Stimulated activated naive CD4-positive, alpha-beta T cell (primary cell): ENCODE results near the gene LINC01488.

Experiments
- DNase-seq, 6 experiments: peaks; one replicate each; lab custom pipeline; 2025; lab: John Stamatoyannopoulos, UW

Gene LINC01488

GRCh38 chr11:69530278-69531070, 49.0 kb downstream of the LINC01488 start:
- no peak for DNase-seq

DNA sequence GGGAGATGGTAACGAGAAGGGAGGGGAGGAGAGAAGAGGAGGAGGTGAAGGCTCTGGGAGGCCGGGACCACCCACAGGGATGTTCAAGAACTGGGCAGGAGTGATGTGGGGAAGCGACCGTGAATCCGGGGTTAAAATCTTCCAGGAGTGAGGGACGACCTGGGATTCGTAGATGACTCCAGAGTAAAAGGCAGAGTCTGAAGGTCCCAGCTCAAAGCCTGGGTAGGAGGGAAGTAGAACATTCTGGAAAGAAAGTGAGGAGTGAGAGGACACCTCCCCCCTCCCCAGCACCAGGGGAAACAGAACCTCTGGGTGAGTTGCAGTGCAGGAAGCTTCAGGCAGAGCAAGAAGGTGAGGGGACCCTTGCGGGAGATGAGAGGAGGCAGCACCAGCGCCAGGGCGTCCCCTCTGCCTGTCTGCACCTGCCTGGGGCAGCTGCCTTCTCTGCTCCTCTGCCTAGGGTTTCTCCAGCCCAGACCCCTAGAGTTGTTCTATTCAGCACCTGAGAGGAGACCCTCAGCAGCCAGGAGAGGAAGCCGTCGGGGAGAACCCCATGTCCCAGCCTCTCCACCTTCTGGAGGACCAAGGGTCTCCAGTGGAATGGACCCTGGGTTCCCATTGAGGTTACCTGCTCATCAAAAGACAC, 49.7 kb downstream of the LINC01488 start:
- no peak for DNase-seq

GRCh38 chr11:69531717-69532088, 50.2 kb downstream of the LINC01488 start:
- no peak for DNase-seq

GRCh38 chr11:69533296-69534165, 52.1 kb downstream of the LINC01488 start:
- DNase-seq = no peak

- no peak for DNase-seq
These were observed 52.7 kb downstream of the LINC01488 start for GRCh38 chr11:69534166-69534530.

GRCh38 chr11:69535908-69536307, 54.4 kb downstream of the LINC01488 start:
- DNase-seq = no peak

DNA sequence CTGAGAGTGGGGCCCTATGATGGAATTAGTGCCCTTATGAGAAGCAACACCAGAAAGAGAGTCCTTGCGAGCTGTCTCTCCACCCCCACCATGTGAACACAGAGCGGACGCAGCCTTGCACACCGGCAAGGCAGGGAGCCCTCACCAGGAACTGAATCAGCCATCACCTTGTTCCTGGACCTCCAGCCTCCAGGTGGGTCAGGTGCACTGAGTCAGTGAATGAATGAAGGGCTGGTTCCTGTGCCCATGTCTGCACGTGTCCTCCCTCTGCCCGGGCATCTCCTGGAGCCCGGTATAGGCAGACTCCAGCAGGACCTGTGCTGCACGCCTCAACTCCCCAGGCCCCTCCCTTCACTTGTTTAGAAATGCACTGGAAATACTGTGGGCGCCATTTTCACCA, 54.9 kb downstream of the LINC01488 start:
- no peak for DNase-seq

DNA sequence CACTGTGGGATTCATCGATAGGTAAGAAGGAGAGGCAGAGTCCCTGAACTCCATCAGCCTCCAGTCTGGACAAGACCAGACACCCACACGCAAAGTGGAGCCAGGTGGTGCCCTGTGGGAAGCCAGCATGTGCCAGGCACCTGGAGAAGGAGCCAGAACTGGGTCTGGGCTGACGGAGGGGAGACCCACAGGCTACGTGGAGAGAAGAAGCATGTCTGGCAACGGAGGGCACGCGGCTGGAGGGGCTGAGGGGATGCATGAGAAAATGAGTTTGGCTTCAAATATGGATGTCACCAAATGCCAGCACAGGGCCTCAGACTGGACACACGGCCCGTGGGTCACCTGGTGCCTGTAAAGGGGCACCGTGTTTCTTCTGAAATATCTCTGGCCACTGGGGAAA, 55.7 kb downstream of the LINC01488 start:
- no peak for DNase-seq

- DNase-seq = no peak
These were observed 56.6 kb downstream of the LINC01488 start for GRCh38 chr11:69537855-69538640.

DNA sequence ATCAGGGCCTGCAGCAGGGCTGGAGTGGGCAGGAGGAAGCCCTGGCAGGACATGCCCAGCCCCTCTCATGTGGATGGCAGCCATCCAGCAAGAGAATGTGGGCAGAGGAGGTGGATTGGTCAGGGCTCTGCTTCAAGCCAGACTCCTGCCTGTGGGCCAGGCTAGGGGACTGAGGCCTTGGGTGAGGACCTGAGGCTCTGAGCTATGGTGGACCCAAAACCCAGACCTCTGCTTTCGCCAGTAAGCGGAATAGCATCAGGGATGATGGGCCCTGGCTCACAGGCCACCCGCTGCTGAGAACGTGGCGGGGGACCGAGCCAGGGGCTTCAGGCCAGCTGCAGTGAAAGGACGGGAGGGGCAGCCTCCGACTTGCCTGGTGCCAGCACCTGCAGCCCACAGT, 57.4 kb downstream of the LINC01488 start:
- DNase-seq = no peak

DNA sequence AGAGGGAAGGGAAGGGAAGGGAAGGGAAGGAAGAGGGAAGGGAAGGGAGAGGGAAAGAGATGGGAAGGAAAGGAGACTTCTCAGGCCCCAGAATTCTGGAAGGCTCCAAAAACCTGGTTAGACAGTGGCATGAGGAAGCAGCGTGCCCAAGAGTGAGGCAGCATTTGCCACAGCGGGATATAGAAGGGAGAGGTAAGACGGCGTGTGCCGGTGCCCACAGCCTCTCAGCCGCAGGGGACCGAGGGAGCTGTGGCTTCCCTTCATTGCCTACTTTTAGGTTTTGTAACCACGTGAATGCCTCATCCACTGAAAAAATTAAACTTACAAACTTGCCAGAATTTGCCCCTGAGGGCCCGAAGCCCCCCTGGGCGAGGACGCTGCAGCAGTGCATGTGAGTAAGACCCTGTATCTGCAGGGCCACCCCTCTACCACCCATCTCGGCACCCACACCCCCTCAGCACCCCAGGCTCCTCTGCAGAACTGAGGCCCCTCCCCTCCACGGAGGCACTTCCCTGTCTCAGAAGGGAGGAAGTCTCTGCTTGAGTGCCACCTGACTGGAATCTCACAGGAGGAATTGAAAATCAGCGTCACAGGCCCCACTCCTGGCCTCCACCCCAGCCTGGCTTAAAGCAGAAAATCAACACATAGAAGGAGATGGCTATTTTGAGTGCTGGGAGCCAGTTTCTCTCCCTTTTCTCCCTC, 58.1 kb downstream of the LINC01488 start:
- no peak for DNase-seq

- DNase-seq = no peak
These were observed 58.9 kb downstream of the LINC01488 start for GRCh38 chr11:69540118-69541000.

- no peak for DNase-seq
These were observed 59.5 kb downstream of the LINC01488 start for GRCh38 chr11:69541001-69541285.

DNA sequence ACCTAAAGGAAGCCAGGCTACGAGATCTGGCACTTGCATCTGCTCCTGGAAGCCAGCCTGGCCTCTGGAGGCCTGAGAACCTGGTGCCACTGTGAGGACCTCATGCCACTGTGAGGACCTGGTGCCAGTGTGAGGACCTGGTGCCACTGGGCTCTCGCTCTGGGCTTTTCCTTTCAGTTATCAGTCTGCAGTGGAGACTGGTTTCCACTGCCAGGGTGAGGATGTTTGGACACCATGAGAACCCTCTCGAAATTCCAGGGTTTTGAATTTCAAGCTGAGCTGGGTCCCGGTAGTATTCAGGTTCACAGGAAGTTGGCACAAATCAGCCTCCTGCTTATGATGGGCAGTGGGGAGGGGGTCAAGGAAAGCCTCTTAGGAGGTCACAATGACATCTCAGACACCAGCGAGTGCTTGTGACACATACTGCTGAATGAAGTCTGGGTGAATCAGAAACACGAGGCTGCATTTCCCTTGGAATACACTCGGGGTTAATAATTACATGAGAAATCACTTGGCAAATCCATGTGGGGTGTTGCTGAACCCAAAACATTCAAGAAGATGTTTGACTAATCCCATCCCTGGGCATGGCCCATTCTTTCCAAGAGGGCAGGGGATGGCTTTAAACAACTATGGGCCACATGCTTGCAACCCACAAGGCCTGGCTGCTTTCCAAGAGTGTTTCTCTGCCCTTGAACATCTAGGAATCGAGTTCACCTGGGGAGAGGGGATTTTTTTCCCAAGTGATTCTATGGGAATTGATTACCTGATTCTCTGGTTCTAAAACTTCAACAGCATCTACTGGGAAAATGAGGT, 60.2 kb downstream of the LINC01488 start:
- no peak for DNase-seq

DNA sequence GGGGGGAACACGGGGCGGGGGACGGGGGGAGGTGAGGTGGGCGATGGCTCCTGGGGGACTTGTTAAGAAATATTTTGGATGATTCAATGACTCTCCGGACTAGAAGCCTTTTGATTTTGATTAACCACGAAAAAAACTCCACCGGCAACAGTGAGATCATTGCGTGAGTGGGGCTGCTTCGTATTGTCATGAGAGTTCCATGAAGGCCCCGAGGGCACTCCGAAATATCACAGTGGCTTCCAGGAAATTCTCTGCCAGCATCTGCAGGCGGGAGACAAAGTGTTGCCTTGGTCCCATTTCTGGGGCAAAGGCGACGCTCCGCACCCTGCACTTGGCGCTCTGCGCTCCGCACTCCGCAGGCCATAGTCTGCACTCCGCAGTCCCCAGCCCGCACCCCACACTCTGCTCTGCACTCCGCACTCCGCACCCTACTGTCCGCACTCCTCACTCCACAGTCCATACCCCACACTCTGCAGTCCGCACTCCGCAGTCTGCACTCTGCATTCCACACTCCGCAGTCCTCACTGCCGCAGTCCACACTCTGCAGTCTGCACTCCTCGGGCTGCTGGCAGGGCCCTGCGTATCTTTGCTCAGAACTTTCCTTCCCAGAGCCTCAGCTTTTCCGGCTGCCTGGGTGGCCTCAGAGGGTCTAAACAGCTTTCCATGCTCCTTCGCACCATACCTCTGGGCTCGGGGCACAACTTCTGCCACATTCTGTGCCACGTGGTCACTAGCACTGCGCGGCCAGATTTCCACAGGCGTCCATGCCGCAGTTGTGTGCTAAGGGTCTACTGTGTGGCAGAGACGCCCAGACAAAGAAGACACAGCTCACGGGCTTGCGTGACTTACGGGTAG, 61.1 kb downstream of the LINC01488 start:
- no peak for DNase-seq
